Prostate gland (tissue), 2 donors: ENCODE data around the gene FXR2. TPM values are rescaled to one million over a fixed set of nuclear protein-coding genes. Genes with fewer than 3 reads are reported as not detected.

Source experiments
- DNase-seq: peaks from one replicate; pipeline ENCODE4 v3.0.0-alpha.2; 2019; ENCODE audit warnings: low spot score
- H3K27ac ChIP-seq, 2 donors: fragments of 200-600 bp; sonication (generic); 2 replicates each; pipeline ENCODE4 v1.5.1; 2017 to 2019
- H3K27me3 ChIP-seq: fragments of 200-600 bp; sonication (generic); replicated peaks from 2 replicates; pipeline ENCODE4 v1.5.1; 2019; ENCODE audit not compliant: insufficient read depth
- H3K36me3 ChIP-seq, 2 donors: fragments of 200-600 bp; sonication (generic); 1 replicate in 1 of 2; 2 replicates in 1 of 2; pipeline versions ENCODE4 v1.5.1 to v1.8.1; 2017 to 2019
- H3K4me1 ChIP-seq: fragments of 200-600 bp; sonication (generic); replicated peaks from 2 replicates; pipeline ENCODE4 v1.5.1; 2019
- H3K4me3 ChIP-seq, 2 donors: fragments of 200-600 bp; sonication (generic); 2 replicates each; pipeline ENCODE4 v1.5.1; 2017 to 2019
- H3K9me3 ChIP-seq: fragments of 200-600 bp; sonication (generic); 2 replicates; pipeline ENCODE4 v1.5.1; 2017
- POLR2A ChIP-seq: fragments of 450-650 bp; IDR thresholded peaks from one replicate; pipeline ENCODE4 v1.6.1; 2016; ENCODE audit warnings: antibody characterized with exemption, mild to moderate bottlenecking
- POLR2AphosphoS5 ChIP-seq: sonication (generic); formaldehyde crosslinking; IDR thresholded peaks from one replicate; pipeline ENCODE4 v1.6.1; 2017; ENCODE audit warnings: antibody characterized with exemption
- WGBS: methylation state at CpG from one replicate; pipeline ENCODE4 v1.1.5; 2018; 5-methylcytosine and 5-hydroxymethylcytosine counted together
- intact Hi-C: fragments of 100-400 bp; cut with DNase I; formaldehyde crosslinking; loops from one replicate; pipeline ENCODE4 v1.14.2; 2022
- total RNA-seq, 2 donors: library from RNA; depleted of rRNA; stranded (reverse); fragments of >200 nt; gene quantifications; one replicate each; pipeline ENCODE4 v1.1.0, GENCODE V29; 2016
- TF ChIP-seq, protein P1 (sequence below), 4 experiments: fragments of 200-600 bp in 2 of 4; fragments of 450-650 bp in 2 of 4; sonication (generic) in 2 of 4; IDR thresholded peaks; 1 replicate in 3 of 4; 2 replicates in 1 of 4; pipeline ENCODE4 v1.5.1; 2016 to 2019; ENCODE audit warnings: antibody characterized with exemption in 4 of 4, mild to moderate bottlenecking in 2 of 4, moderate library complexity in 2 of 4

The FXR2 gene
- total RNA-seq, 2 donors from 2014 or later = 27.1 to 51.4 TPM

DNA sequence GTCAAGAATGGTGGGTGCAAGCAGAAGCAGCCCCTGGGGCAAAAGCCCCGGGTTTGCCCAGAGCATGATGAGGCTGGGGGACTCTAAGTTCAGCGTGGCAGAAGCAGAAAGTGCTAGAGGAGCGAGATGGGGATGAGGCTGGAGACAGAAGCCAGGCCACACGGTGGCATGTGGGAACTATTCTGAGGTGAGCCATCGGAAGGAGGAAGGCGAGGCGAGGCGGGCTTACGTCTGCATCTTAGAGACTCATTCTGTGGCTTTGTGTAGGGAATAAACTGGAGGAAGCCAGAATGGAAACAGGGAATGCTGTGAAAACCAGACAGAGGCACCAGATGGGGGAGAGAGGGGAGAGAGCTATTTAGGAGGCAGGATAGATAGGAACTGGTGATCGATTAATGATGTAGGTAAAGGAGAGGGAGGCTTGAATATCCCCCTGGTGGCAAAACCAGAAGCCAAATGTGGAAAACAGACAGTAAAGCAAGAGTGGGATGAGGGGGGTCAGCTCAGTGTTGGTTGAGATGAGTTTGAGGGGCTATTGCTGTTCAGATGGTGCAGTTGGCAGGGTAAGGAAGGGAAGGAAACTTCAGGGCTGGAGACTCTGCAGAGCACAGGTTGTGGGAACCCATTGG lies 59.3 kb downstream of the FXR2 start:
- intact Hi-C loops = no loop called here
- H3K4me3 ChIP-seq = no peak overlapping the region
- peaks cover 35% of the 10 kb centered on the region for H3K4me1 ChIP-seq
- WGBS = 61% methylated on average over 10 of the region's 10 CpGs
- no peaks in the 10 kb centered on the region for H3K27me3 ChIP-seq
- no peak for TF ChIP-seq POLR2AphosphoS5
- TF ChIP-seq, protein P1, sequence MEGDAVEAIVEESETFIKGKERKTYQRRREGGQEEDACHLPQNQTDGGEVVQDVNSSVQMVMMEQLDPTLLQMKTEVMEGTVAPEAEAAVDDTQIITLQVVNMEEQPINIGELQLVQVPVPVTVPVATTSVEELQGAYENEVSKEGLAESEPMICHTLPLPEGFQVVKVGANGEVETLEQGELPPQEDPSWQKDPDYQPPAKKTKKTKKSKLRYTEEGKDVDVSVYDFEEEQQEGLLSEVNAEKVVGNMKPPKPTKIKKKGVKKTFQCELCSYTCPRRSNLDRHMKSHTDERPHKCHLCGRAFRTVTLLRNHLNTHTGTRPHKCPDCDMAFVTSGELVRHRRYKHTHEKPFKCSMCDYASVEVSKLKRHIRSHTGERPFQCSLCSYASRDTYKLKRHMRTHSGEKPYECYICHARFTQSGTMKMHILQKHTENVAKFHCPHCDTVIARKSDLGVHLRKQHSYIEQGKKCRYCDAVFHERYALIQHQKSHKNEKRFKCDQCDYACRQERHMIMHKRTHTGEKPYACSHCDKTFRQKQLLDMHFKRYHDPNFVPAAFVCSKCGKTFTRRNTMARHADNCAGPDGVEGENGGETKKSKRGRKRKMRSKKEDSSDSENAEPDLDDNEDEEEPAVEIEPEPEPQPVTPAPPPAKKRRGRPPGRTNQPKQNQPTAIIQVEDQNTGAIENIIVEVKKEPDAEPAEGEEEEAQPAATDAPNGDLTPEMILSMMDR (IDR thresholded peaks at IDR 0.05) = no peak
- no peak for TF ChIP-seq POLR2A
- no peak for DNase-seq
- no peaks in the 10 kb centered on the region for H3K36me3 ChIP-seq
- no peak overlapping the region for H3K27ac ChIP-seq
- no peaks in the 10 kb centered on the region for H3K9me3 ChIP-seq

DNA sequence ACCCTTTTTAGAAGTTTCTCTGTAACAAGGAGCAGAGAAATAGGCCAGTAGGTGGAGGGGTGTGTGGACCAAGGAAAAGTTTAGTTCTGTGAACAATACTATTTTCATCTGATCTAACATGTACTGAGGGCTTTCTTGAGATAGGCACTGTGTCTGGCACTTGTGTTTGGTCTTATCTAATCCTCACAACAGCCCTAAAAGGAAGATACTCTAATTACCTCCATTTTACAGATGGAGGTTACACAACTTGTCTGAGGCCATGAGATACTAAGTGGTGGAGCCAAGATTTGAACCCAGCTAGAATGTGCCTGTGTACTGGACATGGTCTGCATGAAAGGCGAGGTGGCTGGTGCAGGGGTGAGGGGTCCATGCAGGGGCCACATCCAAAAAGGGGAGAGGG lies 61.3 kb downstream of the FXR2 start:
- Histone ChIP-seq H3K36me3 (no peaks in the 10 kb centered on the region), H3K27ac (no peak overlapping the region), H3K4me1 (peaks cover 15% of the 10 kb centered on the region), H3K9me3 (no peaks in the 10 kb centered on the region), H3K27me3 (no peaks in the 10 kb centered on the region), H3K4me3 (no peak overlapping the region)
- WGBS = 100% methylated on average over 1 of the region's 1 CpG
- TF ChIP-seq POLR2AphosphoS5 = no peak
- DNase-seq = no peak
- intact Hi-C loops = no loop called here

DNA sequence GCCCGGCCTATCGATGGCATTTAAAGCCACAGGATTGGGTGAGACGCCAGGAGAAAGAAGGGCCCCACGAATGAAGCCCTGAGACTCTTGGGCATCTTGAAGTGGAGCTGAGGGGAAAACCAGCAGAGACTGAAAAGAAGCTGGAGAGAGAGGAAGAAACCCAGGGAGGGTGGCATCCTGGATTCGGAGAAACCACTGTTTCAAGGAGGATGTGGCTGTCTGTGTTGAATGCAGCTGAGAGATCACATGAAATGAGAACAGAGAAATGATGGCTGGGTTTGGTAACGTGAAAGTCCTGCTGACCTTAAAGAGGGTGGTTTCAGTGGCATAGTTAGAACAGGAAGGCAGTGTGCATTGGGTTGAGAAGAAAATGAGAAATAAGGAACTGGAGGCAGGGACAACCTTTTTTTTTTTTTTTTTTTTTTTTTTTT lies 62.1 kb downstream of the FXR2 start:
- 83% methylated on average over 6 of the region's 6 CpGs for WGBS
- intact Hi-C loops = no loop called here
- Histone ChIP-seq H3K4me3 (no peak overlapping the region), H3K36me3 (no peaks in the 10 kb centered on the region), H3K4me1 (peaks cover 9% of the 10 kb centered on the region), H3K27me3 (no peaks in the 10 kb centered on the region), H3K9me3 (no peaks in the 10 kb centered on the region), H3K27ac (no peak overlapping the region)
- no peak for DNase-seq
- TF ChIP-seq POLR2AphosphoS5 (no peak), POLR2A (no peak)
- TF ChIP-seq, protein P1 (IDR thresholded peaks at IDR 0.05) = no peak

DNA sequence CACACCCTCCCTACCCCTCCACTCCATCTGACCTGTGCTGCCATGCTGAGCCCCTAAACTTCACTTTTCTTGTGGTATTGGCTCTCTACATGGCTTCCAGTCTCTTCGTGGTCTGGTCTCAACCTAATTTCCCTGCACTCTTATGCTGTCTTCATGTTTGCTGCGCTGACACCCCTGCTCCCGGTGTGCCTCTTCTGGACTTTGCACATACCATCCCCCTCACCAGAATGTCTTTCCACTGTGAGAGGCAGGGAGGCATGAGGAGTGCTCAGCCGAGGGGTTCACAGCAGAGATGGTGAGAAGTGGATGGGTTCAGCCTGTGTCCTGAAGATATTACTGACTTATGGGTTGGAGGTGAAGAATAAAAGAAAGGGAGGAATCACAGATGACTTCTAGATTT lies 63.3 kb downstream of the FXR2 start:
- no peak overlapping the region for H3K27ac ChIP-seq
- 82% methylated on average over 4 of the region's 4 CpGs for WGBS

DNA sequence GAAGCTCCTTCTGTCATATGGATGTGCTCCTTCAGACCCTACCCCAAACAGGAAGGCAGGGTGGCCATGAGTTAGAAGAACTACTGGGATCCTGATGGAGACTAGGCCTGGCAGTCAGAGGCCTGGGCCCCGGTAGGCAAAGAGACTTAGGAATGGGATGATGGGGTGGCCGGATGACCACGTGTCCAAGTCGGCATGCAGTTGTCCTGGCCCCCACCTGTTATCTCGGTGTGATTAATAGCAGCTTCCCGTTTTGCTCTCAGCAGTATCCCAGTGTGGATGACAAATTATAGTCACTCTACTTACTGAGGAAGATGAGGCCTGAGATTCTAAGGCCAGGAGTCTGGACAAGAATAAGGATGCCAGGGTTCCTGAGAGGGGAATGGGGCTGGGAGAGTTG lies 64.4 kb downstream of the FXR2 start:
- H3K9me3 ChIP-seq = no peaks in the 10 kb centered on the region
- intact Hi-C loops = no loop called here
- no peak overlapping the region for H3K4me3 ChIP-seq
- H3K27ac ChIP-seq = peak overlapping the region in 1 of 2 donors; percentile 91
- H3K4me1 ChIP-seq = no peaks in the 10 kb centered on the region
- no peaks in the 10 kb centered on the region for H3K27me3 ChIP-seq
- DNase-seq = no peak
- WGBS = 62% methylated on average over 6 of the region's 6 CpGs
- H3K36me3 ChIP-seq = no peaks in the 10 kb centered on the region
- TF ChIP-seq POLR2AphosphoS5 = no peak
- TF ChIP-seq, protein P1 (IDR thresholded peaks at IDR 0.05) = no peak
- TF ChIP-seq POLR2A = no peak

More for the DNA sequence above, 63.3 kb downstream of the FXR2 start:
- intact Hi-C loops = no loop called here
- TF ChIP-seq POLR2AphosphoS5 (no peak), POLR2A (no peak)
- TF ChIP-seq, protein P1 (IDR thresholded peaks at IDR 0.05) = no peak
- Histone ChIP-seq H3K9me3 (no peaks in the 10 kb centered on the region), H3K36me3 (no peaks in the 10 kb centered on the region), H3K4me1 (no peaks in the 10 kb centered on the region), H3K27me3 (no peaks in the 10 kb centered on the region), H3K4me3 (no peak overlapping the region)
- no peak for DNase-seq
